PC-9 (cell line): Measurements from ENCODE around the gene SPATA3. TPM values are rescaled to one million over a fixed set of nuclear protein-coding genes. Genes with fewer than 3 reads are reported as not detected.

ENCODE experiments used
- BruUV-seq: library from RNA; stranded (reverse); fragments of 400-500 nt; replicated peaks from 2 replicates; lab custom pipeline; 2021; lab: Mats Ljungman, UMichigan
- CTCF ChIA-PET: fragments of 300-600 bp; sonication (Branson Sonifier 250); formaldehyde crosslinking; loops from one replicate; lab custom pipeline; 2022; ENCODE audit warnings: antibody characterized with exemption; lab: Charles Lee
- POLR2A ChIA-PET: fragments of 300-600 bp; sonication (Branson Sonifier 250); formaldehyde crosslinking; loops from one replicate; lab custom pipeline; 2022; ENCODE audit warnings: antibody characterized with exemption; ENCODE audit not compliant: unreplicated experiment; lab: Charles Lee
- DNase-seq, 2 experiments: peaks; one replicate each; pipeline versions ENCODE4 v3.0.0 to v3.0.0-alpha.2; 2015 to 2022; ENCODE audit warnings: mixed read lengths in 1 of 2
- H2AFZ ChIP-seq: fragments of 200-600 bp; sonication (generic); 2 replicates; pipeline ENCODE4 v1.8.1; 2017; ENCODE audit warnings: antibody characterized with exemption
- H3F3A ChIP-seq: fragments of 200-600 bp; sonication (generic); 2 replicates; pipeline ENCODE4 v1.8.1; 2017; ENCODE audit warnings: antibody characterized with exemption, mild to moderate bottlenecking, low read depth; ENCODE audit not compliant: insufficient read depth
- H3K27ac ChIP-seq: fragments of 200-600 bp; sonication (generic); 2 replicates; pipeline ENCODE4 v1.6.1; 2016; ENCODE audit warnings: mixed run types
- H3K27me3 ChIP-seq: fragments of 200-600 bp; sonication (generic); 2 replicates; pipeline ENCODE4 v1.6.1; 2016; ENCODE audit warnings: low read depth, mixed run types; ENCODE audit not compliant: insufficient read depth
- H3K36me3 ChIP-seq: fragments of 200-600 bp; sonication (generic); 2 replicates; pipeline ENCODE4 v1.6.1; 2016; ENCODE audit warnings: low read depth, mixed run types
- H3K4me1 ChIP-seq: fragments of 200-600 bp; sonication (generic); replicated peaks from 2 replicates; pipeline ENCODE4 v1.6.1; 2016; ENCODE audit warnings: mixed run types; ENCODE audit not compliant: insufficient read depth
- H3K4me2 ChIP-seq: fragments of 200-600 bp; sonication (generic); 2 replicates; pipeline ENCODE4 v1.6.1; 2017; ENCODE audit warnings: mixed run types
- H3K4me3 ChIP-seq: fragments of 200-600 bp; sonication (generic); 2 replicates; pipeline ENCODE4 v1.6.1; 2016; ENCODE audit warnings: mixed run types
- H3K79me2 ChIP-seq: fragments of 200-600 bp; sonication (generic); 2 replicates; pipeline ENCODE4 v1.6.1; 2017; ENCODE audit warnings: low read depth, mixed run types
- H3K9me2 ChIP-seq: fragments of 200-600 bp; sonication (generic); 2 replicates; pipeline ENCODE4 v1.8.1; 2017; ENCODE audit warnings: mild to moderate bottlenecking; ENCODE audit not compliant: insufficient read depth
- H3K9me3 ChIP-seq: fragments of 200-600 bp; sonication (generic); 2 replicates; pipeline ENCODE4 v1.8.1; 2016; ENCODE audit warnings: low read depth; ENCODE audit not compliant: insufficient read depth
- H4K20me1 ChIP-seq: fragments of 200-600 bp; sonication (generic); 2 replicates; pipeline ENCODE4 v1.8.1; 2017; ENCODE audit not compliant: insufficient read depth
- CTCF ChIP-seq: fragments of 200-600 bp; sonication (generic); conservative IDR thresholded peaks from 2 replicates; pipeline ENCODE4 v1.6.1; 2017; ENCODE audit warnings: mixed run types, antibody characterized with exemption, mild to moderate bottlenecking, moderate library complexity
- EZH2 ChIP-seq: fragments of 200-600 bp; sonication (generic); IDR thresholded peaks from 2 replicates; pipeline ENCODE4 v1.8.0; 2017; ENCODE audit warnings: antibody characterized with exemption, low read depth
- intact Hi-C: fragments of 100-400 bp; cut with micrococcal nuclease; formaldehyde crosslinking; loops from one replicate; pipeline ENCODE4 v1.10.0; 2022; ENCODE audit not compliant: unreplicated experiment
- total RNA-seq: library from RNA; stranded (reverse); gene quantifications from 2 replicates; pipeline ENCODE4 v1.2.3, GENCODE V29; 2021

The SPATA3 gene
- total RNA-seq, 1 experiment from 2014 or later: not detected

- Histone ChIP-seq H2AFZ (no peak overlapping the region), H4K20me1 (no peaks in the 10 kb centered on the region), H3K4me1 (no peaks in the 10 kb centered on the region), H3K27me3 (no peaks in the 10 kb centered on the region), H3F3A (no peaks in the 10 kb centered on the region), H3K4me3 (no peak overlapping the region), H3K36me3 (no peaks in the 10 kb centered on the region), H3K4me2 (no peak overlapping the region), H3K9me2 (no peaks in the 10 kb centered on the region), H3K27ac (no peak overlapping the region), H3K79me2 (no peaks in the 10 kb centered on the region), H3K9me3 (no peaks in the 10 kb centered on the region)
- ChIA-PET POLR2A (no interaction called here), CTCF (interaction anchor here (0.8 kb wide), 1 partner anchor 77 kb away, joined by 3 read pairs; no protein-coding TSS in a partner anchor)
- intact Hi-C loops: loop anchor here (10.0 kb wide), 1 partner anchor 434 kb away; no protein-coding TSS in a partner anchor
- no peak for TF ChIP-seq CTCF
- no peak for DNase-seq
- BruUV-seq: no TSS peak
These were observed 15.5 kb upstream of the SPATA3 start for GRCh38 chr2:230980468-230980867.

GRCh38 chr2:230981704-230982103, 14.2 kb upstream of the SPATA3 start:
- CTCF ChIA-PET: no interaction called here
- H3K4me1 ChIP-seq: no peaks in the 10 kb centered on the region
- POLR2A ChIA-PET: no interaction called here

GRCh38 chr2:230982126-230982525, 13.8 kb upstream of the SPATA3 start:
- intact Hi-C loops: loop anchor here (10.0 kb wide), 1 partner anchor 433 kb away; no protein-coding TSS in a partner anchor
- H3F3A ChIP-seq: no peaks in the 10 kb centered on the region
- no peaks in the 10 kb centered on the region for H3K9me3 ChIP-seq
- H3K9me2 ChIP-seq: no peaks in the 10 kb centered on the region
- H2AFZ ChIP-seq: no peak overlapping the region
- H3K4me2 ChIP-seq: no peak overlapping the region
- H3K36me3 ChIP-seq: no peaks in the 10 kb centered on the region
- H3K4me3 ChIP-seq: no peak overlapping the region
- H3K4me1 ChIP-seq: peaks cover 3% of the 10 kb centered on the region; the same call in 1 of the 2 replicates
- ChIA-PET CTCF (no interaction called here), POLR2A (no interaction called here)
- no peaks in the 10 kb centered on the region for H4K20me1 ChIP-seq
- TF ChIP-seq CTCF (no peak), EZH2 (no peak)
- no peak overlapping the region for H3K27ac ChIP-seq
- no peaks in the 10 kb centered on the region for H3K27me3 ChIP-seq
- BruUV-seq: no TSS peak
- DNase-seq: no peak
- no peaks in the 10 kb centered on the region for H3K79me2 ChIP-seq

More at GRCh38 chr2:230981704-230982103, 14.2 kb upstream of the SPATA3 start:
- DNase-seq: no peak
- no peak overlapping the region for H3K4me2 ChIP-seq
- H3K4me3 ChIP-seq: no peak overlapping the region
- TF ChIP-seq EZH2 (no peak), CTCF (no peak)
- H3F3A ChIP-seq: no peaks in the 10 kb centered on the region
- no peaks in the 10 kb centered on the region for H3K9me2 ChIP-seq
- H4K20me1 ChIP-seq: no peaks in the 10 kb centered on the region
- H3K36me3 ChIP-seq: no peaks in the 10 kb centered on the region
- no peaks in the 10 kb centered on the region for H3K27me3 ChIP-seq
- intact Hi-C loops: loop anchor here (10.0 kb wide), 1 partner anchor 433 kb away; no protein-coding TSS in a partner anchor
- no peak overlapping the region for H3K27ac ChIP-seq
- BruUV-seq: no TSS peak
- H3K79me2 ChIP-seq: no peaks in the 10 kb centered on the region
- no peaks in the 10 kb centered on the region for H3K9me3 ChIP-seq
- H2AFZ ChIP-seq: no peak overlapping the region
